DMS53 treated with DMSO at 0.1 percent for 48 hours (cell line): ENCODE data around the gene EED.

Source experiments
- DNase-seq: peaks from one replicate; lab custom pipeline; 2025; ENCODE audit not compliant: unreplicated experiment; lab: John Stamatoyannopoulos, UW

EED gene, protein sequence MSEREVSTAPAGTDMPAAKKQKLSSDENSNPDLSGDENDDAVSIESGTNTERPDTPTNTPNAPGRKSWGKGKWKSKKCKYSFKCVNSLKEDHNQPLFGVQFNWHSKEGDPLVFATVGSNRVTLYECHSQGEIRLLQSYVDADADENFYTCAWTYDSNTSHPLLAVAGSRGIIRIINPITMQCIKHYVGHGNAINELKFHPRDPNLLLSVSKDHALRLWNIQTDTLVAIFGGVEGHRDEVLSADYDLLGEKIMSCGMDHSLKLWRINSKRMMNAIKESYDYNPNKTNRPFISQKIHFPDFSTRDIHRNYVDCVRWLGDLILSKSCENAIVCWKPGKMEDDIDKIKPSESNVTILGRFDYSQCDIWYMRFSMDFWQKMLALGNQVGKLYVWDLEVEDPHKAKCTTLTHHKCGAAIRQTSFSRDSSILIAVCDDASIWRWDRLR

DNA sequence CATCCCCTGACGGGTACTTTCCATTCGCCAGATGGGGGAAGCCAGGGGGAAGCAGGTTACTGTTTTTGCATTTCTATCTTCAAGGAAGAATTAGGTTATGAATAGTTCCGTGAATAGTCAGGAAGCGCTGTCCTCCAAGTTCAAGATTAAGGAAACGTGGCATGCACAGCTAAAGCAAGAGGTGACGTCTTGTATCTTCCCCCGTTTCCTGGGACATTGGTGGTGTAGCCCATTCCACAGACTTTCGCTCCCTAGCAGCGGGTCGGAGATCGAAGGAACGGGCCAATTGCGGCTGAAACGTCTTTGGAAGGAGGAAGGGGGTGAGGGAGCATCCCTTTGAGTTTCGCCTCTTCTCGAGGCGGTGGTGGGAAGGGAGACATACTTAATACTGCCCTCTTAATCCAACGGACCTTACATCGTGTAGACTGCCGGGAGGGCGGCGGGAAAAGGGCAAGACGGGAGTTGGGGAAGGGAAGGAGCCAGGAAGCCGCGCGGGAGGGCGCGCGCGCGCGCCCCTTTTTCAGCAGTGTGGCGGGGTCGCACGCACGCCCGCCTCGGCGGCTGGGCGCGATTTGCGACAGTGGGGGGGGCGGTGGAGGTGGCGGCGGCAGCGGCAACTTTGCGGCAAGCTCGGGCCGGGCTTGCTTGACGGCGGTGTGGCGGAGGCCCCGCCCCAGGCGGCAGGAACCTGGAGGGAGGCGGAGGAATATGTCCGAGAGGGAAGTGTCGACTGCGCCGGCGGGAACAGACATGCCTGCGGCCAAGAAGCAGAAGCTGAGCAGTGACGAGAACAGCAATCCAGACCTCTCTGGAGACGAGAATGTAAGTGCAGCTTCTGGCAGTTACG, at the start of gene EED:
TSS of gene EED (plus strand) at position 232 of the 847 bp plus-strand sequence. CDS start at position 709, 477 bp downstream.
- peak; percentile 100 for DNase-seq

DNA sequence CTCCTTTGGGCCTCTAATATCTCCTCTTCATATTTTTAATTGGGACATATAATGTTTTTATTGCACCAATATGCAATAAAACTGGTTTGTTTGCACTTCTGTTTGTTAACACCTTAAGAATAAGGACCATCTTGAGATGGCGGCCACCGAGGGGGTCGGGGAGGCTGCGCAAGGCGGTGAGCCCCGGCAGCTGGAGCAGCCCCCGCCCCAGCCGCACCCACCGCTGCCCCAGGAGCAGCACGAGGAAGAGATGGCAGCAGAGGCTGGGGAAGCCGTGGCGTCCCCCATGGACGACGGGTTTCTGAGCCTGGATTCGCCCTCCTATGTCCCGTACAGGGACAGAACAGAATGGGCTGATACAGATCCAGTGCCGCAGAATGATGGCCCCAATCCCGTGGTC, 49.6 kb upstream of the EED start:
- DNase-seq, result no peak

DNA sequence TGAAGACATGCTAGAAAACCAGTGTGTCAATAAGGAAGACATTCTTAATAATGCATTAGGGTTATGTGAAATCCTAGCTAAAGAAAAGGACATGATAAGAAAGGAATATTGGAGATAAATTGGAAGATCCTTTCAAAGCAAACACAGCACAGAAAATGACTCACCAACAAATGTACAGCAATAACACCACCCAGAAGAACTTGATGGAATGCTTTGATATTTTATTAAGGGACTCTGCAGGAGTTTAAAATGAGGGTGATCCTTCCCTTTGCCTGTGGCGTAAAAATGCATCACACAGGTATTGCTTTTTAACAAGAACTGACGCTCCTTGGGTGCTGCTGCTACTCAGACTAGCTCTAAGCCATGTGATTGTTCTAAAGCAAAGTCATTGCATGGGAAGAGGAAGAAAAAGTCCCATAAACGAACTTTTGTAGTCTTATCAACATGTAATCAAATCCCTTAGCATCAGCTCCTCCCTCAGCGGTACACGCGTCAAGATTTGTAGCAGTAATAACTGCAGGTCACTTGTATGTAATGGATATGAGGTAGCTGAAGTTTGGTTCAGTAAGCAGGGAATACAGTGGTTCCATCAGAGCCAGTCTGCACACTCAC, 48.4 kb upstream of the EED start:
- no peak for DNase-seq

DNA sequence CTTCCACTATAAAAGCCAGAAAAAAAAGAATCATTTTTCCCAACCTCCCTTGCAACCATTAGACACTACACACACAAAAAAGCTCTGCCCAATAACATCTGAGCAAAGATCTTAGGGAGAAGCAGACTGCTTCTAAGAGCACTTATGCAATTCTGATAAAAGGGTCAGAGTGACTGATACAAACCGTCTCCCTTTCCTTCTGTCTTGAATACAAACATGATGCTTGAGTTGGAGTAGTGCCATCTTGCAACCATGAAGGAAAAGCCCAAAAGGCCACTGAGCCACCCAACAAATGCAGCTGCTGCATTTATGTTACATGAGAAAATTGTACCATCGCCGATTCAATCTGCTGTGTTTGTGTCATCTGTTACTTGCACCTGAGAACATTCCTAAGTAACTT, 47.6 kb upstream of the EED start:
- no peak for DNase-seq

DNA sequence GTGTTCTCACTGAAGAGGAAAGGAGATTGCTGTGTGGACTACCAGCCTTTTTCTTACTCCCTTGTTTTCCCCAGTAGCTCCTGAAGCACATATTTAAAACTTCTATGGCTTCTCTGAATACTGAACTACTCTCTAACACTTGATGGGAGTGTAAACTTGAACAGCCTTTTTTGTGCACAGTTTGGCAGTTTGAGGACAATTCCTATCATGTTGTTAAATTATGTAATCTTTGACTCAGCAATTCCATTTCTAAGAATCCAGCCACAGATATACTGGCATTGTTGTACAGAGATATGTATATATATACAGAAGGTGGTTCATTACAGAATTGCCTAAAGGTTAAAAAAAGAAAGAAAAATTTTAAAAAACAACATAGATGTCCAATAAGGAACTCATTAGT, 47.1 kb upstream of the EED start:
- no peak for DNase-seq

DNA sequence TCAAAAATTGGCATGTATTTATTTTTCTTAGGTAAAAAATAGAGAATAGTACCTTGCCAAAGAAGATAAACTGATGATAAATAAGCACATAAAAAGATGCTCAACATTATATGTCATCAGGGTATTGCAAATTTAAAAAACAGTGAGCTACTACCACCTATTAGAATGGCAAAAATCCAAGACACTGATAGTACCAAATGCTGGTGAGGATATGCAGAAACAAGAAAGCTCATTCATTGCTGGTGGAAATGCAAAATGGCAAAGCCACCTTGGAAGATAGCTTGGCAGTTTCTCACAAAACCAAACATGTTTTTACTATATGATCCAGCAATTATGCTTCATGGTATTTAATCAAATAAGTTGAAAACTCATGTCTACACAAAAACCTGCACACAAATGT, 46.4 kb upstream of the EED start:
- DNase-seq, result no peak

DNA sequence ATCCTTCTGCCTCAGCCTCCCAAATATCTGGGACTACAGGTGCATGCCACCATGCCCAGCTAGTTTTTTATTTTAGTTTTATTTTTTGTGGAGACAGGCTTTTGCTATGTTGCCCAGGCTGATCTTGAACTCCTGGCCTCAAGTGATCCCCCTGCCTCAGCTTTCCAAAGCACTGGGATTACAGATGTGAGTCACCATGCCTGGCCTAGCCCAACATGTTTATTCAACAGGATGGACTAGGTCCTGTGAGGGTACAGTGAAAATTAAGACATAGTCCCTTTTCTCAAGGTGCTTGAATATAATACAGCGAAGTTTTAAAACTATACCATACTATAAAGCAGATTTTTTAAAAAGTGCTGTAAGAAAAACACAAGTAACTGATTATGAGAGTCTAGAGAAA, 45.2 kb upstream of the EED start:
- DNase-seq, result no peak

DNA sequence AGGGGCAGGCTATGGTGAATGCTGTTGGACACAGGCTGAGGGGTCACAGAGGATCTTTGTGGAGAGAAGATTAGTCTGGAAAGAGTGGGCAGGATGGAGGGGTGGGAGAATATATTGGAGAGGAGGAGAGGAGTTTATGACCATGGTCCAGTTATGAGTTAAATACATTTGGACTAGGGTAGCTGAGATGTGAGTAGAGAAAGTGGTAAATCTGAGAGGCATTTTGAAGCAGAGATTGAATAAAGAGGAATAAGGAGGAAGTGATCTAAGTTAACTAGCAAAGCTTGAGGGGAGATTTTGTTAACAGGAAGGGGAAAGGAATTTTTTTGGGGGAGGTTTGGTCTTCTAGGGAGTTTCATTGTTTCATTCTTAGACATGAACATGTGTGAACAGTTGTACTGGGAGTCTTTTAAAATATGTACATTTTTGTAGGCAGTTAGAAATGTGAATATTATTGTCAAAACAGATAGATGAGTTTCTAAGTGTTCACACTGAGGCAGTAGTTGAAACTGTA, 43.1 kb upstream of the EED start:
- no peak for DNase-seq

DNA sequence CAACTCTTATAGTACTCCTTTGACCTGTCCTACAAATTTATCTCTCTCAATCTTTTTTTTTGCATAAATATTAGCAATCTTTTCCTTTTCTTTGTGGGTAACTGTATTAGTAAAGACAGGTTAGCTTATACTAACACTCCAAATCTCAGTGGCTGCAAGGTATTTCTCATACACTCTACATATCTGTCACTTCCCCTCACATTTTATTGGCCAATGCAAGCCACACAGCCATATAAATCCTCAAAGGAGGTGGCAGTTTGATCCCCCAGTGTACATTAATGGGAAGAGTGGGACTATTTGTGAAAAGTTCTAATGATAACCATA, 42.6 kb upstream of the EED start:
- DNase-seq, result peak; percentile 40

DNA sequence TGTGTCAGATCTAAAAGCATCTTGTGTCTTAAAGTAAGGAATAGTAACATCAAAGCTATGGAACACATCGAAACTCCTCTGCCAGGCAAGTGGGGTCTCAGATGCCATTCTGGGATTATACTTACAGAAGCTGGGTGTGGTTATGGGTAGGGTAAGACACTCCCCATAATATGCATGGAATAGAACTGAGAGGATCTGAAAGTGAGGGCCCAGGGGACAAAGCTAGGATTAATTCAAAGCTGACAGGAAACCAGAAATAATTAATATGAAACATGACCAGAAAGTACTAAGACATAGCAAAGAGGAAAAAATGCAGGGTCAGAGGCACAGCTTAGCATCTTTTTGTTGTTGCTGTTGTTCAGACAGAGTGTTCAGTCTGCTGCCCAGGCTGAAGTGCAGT, 40.2 kb upstream of the EED start:
- no peak for DNase-seq

DNA sequence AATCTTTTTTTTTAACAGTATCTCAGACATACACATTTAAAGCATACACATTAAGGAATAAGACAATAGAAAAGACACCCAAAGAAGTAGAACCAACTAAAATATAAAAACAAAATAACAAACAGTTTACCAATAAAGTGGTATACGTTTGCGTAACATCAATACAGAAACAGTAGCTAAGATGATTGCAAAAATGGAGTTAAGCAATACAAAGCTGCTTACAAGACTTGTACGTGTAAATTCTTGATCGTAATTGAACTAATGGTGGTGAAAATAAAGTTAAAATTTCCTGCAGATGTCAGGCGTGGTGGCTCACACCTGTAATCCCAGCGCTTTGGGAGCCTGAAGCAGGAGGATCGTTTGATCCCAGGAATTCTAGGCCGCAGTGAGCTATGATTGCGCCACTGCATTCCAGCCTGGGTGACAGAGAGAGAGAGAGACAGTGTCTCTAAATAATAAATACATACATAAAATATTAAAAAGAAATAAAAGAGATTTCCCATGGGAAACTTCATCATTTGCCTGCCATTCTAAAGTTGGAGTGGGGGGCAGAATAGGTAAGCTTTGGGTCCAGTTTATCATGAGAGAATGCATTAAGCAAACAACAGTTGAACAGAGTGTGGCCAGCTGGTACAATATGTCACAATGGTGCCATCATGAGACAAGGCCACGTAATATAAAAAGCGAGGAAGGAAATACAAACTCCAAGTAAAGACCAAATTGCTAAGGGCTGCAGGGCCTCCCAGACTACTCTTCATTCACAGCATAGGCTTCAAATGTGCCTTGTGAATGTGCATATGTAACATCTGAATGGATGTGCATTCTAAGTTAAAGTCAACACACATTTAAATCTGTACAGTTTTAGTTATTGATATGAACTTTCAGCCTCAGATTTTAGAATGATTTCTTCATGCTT, 38.9 kb upstream of the EED start:
- DNase-seq, result no peak

DNA sequence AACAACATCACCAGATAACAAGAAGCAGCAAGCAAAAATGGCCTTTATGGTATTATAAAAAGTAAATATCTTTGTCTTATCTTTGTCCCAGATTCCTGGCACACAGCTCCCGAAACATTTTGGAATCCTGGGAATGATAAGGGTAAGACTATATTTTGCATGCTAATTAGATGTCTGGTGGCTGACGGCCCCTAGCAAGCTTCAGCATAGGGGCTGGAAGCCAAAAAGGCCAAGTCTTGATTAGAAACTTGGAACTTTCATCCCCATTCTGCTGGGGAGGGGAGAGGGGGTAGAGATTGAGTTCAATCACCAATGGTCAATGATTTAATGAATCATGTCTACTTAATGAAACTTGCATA, 38.2 kb upstream of the EED start:
- no peak for DNase-seq

DNA sequence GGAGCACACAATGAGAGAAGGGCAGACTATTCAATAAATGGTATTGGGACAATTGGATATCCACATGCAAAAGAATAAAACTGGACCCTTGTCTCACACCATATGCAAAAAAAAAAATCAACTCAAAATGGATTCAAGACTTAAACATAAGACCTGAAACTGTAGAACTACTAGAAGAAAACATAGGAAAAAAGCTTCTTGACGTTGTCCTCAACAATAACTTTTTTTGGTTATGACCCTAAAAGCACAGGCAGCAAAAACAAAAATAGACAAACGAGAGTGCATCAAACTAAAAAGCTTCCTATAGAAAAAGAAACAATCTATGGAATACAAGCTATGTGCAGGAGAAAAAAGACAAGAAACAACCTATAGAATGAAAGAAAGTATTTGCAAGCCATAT, 37.1 kb upstream of the EED start:
- DNase-seq, result no peak

DNA sequence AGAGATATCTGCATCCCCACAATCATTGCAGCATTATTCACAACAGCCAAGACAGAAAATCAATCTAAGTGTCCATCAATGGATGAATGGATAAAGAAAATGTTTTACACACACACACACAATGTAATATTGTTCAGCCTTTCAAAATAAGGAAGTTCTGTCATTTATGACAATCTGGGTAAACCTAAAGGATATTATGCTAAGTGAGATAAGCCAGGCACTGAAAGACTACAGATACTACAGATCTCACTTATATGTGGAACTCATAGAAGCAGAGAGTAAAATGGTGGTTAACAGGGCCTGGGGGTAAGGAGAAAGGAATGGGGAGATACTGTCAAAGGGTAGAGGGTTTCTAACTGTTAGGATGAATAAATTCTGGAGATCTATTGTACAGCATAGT, 36.0 kb upstream of the EED start:
- DNase-seq, result no peak

DNA sequence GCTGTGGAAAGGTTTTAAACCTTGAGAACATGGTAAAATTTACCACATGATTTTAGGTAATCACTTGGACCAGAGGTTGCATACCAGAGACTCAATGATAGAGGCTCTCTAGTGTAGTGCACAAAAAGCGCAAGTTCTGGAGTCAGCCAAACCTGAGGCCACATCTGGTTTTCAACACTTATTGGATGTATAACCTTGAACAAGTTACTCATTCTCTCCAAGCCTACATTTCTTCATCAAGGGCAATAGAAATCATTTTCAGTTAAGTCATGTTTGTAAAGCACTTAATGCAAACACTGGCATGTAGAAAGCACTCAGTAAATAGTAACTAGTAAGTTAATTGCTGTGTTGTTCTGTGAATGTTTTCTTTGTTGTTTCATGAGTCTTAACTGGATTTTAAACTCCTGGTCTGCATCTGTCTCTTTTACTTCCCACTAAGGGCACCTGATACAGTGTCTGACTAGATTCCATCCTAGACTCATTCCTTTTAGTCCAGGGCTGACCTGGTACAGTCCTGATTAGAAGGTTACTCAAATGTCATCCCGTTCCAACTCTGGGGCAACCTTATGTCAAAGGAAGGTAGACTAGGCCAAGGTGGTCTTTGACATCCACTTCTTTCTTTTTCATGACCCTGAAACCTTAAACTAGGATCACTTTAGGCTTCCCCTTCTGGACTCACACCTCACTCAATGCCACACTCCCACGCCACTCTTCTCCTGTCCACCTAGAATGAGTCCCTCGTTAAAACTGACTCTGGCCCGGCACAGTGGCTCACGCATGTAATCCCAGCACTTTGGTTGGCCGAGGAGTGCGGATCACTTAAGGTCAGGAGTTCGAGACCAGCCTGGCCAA, 34.5 kb upstream of the EED start:
- DNase-seq, result no peak

DNA sequence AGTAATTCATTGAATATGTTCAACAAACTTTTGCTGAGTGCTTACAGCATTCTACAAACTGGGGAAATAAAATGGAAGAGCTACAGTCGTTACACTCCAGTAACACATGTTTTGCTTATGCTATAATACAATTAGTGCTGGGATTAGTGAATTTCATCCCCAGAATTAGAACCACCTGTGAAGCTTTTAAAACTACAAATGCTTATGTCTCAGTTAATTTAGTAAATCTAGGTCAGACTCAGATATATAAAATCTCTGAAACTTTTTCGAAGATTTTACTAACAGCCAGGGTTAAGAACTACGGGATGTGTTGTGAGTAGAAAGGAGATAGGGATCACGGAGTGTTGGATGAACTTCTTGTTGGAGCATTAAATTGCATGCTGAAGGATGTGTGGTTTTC, 33.7 kb upstream of the EED start:
- DNase-seq, result no peak

DNA sequence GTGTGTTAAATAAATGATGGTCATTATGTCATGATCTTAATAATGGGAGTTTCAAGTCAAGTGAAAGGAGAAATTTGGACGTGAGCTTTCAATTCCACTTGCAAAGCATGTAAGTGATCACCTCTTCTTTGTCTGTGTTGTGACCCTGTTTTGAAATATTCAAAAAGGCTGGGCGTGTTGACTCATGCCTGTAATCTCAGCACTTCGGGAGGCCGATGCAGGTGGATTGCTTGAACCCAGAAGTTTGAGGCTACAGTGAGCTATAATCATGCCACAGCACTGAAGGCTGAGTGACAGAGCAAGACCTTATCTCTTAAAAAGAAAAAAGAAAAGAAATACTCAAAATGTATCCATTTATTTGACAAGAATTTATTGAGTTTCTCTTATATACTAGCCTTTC, 32.9 kb upstream of the EED start:
- no peak for DNase-seq

DNA sequence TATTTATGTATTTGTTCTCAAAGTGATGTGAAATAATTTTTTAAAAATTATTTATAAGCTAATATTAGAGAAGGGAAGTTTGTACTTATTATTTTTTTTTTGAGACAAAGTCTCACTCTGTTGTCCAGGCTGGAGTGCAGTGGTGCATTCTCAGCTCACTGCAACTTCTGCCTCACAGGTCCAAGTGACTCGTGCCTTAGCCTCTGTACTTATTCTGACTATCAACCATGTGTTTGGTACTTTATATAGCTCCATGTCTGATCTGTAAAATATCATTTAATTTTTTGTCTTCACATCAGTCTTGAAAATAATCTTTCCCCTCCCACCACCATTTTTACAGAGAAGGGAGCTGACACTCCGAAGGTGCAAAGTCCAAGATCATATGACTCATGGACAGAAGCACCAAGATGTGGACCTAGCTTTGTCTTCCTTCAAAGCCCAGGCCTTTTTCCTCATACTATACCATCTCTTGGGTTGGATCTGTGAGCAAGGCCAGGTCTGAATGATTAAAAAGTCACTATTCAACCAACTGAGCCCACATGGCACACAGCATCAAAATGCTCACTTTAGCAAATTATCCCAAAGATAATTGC, 32.4 kb upstream of the EED start:
- no peak for DNase-seq

DNA sequence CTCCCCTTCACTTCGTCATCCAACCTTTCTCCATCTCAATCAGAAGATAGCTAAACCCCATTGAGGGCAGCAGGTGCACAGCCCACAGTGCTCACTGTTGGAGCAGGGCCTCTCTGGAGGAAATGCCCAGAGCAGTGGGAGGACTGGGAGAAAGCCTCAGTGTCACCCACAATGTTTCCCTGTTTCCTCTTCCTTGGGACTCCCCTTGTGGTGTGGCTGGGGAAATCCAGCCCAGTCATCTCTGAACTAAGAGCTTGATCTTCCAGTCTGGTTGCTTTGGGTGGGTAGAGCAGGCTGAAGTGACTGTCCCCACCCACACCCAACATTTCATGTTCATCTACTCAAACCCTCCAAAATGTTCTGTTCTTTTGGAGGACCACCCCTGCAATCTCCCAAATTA, 29.8 kb upstream of the EED start:
- DNase-seq, result no peak
